ENCODE measurements around the gene NAA16. TPM values are rescaled to one million over a fixed set of nuclear protein-coding genes. Genes with fewer than 3 reads are reported as not detected.
"Not testable (repeated sequence)": the region's sequence is repeated elsewhere in the genome, so short reads cannot be mapped to it uniquely, and the experiment has no call there.

NAA16 gene
- 6.5 and 7.6 TPM in 2 replicates for total RNA-seq (2014; rRNA removed)
- 1.3 TPM for polyA plus RNA-seq (2012)

DNA sequence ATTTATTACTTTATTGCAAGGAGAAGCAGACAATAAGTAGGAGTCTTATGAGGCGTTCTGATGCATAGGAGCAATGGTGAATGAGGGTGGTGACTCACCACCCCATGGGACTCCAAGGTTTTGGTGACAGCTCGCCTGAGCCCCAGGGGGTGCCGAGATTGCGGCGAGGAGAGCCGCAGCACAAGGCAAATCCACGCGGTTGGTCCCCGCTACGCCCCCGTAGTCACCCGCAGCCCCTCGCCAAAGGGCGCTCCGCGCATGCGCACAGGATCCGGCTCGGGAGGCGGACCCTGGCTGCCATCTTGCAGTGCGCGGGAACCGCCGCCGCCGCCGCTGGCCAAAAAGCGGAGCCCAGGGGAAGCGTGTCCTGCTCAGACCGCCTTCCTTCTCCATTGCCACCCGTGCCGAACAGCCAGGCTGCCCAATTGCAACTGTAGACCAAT, at the start of gene NAA16:
Gene NAA16, plus strand, starts transcription at position 305 of the 443 bp plus-strand sequence. CDS start 262 bp downstream, outside the sequence.
- peak; percentile 87 for DNase-seq (ENCODE audit: low read depth)

DNA sequence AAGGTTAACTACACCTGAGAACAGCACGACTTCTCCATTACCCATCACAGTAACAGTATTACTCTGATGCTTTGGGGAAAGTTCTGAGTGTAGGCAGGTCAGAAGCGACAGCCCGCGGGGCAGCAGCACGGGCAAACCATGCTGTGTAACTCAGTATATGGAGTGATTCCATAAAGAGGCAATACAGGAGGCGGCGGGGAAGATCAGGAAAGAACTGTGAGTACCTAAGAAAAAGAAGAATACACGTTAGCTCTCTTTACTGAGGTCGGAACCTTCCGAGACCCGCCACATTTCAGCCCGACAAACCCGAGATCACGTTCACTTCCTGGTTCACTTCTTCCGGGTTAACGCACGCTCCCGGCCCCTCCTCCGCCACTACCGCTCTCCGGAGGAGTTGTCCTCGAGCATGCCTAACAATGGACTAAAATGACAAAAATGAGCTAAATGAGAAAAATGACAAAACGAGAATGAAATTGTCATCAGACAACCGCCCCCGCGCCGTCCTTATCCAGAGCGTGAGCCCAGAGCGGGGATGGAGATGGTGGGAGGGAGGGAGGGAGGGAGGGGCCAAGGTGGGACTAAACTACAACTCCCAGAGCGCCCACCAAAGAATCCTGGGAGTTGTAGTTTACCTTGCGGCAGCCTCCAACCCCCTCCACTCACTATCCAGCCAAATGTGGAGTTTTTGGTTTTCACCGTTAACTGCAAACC, 47.7 kb upstream of the NAA16 start, which contains the start of gene MTRF1:
Gene MTRF1, minus strand, starts transcription at position 316 of the 711 bp plus-strand sequence. CDS start 2,669 bp downstream, outside the sequence.
- peak; percentile 76 for DNase-seq (ENCODE audit: low read depth)

DNA sequence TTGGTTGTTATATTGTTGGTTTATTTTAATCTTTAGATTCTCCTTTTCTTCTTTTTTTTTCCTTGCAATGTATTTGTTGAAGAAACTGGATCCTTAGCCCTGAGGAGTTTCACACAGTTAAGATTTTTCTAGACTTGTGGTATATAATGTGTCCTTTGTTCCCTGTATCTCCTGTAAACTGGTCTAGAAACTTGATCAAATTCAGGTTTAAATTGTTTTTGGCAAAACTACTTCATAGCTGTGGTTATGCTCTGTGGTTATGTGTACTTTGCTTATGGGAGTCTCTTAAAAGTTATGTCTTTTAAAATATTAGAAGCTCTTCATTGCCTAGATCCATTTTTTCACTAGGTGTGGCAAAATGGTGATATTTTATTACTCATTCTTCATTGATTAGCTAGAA, 44.0 kb upstream of the NAA16 start:
- peak; percentile 68 for DNase-seq (ENCODE audit: low read depth)

DNA sequence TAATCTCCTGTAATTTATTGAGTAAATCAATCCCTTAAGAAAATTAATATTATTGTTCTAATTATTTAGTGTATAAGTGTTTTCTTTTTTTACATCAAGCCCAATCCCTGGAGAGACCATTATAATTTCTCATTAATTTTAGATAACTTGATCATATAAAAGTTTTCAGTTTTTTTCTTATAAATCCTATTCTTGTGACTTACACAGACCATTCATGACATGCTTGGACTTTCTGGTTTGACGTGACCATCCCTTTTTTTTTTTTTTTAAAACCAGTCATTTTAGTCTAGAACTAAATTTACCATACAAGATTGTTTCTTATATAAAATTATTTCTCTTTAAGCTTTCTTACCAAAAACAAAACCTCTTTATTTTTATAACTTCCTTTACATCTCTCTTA, 42.3 kb upstream of the NAA16 start:
- DNase-seq (ENCODE audit: low read depth): peak; percentile 69

DNA sequence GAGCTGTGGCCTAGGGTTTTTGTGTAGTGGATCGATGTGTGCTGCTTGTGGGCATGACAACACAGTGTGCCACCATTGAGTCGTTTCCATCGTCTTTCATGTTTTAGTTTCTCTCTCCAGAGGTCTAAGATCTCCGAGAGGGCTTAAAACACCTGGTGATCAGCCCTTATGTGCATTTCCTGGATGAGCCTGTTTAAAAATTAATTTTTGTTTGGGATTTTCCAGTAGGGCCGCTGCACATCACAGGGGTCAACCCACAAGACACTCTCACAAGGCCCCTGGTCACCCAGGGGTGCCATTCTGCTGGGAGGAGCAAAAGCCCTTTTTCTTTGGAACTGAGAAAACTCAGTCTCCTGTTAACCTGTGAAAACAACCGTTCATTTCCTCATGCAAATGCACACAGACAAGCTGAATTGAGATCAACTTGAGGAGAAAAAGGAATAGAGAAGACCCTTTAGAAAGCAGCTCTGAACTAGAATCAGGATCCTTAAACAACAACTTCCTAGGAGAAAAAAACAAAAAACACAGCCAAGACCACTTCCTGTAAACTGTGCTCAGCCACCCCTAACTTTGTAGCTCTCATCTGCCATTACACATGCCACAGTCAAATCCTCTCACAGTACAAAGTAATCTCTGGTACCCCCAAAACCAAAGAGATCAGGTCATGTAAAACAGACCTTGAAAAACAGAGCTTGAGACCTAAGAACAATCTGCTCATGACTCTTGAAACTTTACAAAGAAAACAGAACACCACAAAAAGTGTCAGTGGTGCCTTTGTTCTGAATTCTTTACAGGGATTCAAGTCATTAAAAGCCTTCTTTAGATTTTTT, 39.4 kb upstream of the NAA16 start:
- no peak for DNase-seq (ENCODE audit: low read depth)

DNA sequence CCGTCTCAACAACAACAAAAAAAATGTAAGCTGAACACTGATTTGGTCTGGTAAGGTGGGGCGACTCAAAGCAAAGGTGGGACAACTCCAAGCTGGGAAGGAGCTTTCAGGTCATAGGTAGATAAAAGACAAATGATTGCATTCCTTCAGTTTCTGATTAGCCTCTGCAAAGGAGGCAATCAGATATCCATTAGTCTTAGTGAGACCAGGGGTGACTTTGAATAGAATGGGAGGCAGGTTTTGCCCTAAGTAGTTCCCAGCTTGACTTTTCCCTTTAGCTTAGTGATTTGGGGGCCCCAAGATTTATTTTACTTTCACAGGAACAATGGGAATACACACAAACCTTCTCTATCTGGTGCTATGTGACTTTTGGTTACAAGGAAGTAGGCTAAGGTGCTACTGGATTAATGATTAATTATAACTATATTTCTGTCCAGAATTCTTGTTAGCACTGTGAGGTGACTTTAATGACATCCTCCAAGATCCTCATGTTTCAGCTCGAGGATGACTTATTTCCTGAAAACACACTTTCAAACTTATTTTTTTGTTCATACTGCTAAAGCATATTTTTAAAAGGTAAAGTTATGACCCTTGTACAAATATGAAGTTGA, 37.1 kb upstream of the NAA16 start:
- DNase-seq (ENCODE audit: low read depth): no peak

DNA sequence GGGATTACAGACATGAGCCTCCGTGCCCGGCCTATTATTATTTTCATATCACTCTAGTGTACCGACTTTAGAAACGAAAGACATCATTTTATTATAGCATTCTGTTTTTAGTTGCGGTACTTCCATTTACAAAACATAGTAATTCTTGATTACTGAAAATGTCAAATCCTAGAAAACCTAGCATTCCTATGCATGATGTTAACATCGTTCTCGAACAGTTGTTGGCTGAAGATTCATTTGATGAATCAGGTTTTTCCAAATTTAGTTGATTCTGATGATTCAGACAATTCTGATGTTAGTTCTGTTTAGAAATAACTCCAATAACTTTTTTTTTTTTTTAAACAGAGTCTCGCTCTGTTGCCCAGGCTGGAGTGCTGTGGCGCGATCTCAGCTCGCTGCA, 36.2 kb upstream of the NAA16 start:
- DNase-seq (ENCODE audit: low read depth): peak; percentile 11

DNA sequence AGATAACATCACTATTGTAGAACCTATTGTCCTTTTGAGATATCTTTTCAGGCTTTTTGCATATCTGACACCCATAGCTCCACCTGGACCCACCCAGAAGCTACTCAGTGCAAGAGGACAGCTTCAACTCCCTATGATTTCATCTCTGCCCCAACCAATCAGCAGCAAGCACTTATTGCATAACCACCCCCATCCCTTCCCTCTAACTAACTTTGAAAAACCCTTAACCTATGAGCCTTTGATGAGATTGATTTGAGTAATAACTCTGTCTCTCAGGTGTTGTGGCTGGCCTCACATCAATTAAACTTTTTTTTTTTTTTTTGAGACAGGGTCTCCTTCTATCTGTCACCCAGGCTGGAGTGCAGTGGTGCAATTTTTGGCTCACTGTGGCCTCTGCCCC, 34.2 kb upstream of the NAA16 start:
- DNase-seq (ENCODE audit: low read depth): no peak

DNA sequence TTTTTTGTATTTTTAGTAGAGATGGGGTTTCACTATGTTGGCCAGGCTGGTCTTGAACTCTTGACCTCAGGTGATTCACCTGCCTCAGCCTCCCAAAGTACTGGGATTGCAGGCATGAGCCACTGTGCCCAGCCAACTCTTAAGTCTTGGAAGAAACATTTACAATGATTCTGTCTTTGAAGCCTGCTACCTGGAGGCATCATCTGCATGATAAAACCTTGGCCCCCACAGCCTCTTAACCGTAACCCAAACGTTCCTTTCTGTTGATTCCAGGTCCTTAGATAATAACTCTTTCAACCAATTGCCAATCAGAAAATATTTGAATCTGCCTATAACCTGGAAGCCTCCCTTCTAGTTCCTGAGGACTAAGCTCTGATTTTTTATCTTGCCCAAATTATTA, 31.9 kb upstream of the NAA16 start:
- not testable (repeated sequence) for DNase-seq (ENCODE audit: low read depth)

DNA sequence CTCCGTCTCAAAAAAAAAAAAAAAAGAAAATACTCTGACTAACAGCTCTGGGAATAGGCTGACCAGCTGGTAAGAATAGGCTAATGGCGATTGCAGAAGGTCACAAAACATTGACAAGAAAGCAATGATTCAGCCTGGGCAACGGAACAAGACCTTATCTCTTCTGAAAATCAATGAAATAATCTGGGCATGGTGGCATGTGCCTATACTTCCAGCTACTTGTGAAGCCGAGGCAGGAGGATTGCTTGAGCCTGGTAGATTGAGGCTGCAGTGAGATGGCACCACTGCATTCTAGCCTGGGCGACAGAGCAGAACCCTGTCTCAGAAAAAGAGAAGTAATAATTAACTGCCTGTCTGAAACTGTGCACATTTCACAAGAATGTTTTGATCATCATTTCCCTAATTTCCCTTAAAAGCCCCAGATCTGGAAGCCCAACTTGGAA, 28.9 kb upstream of the NAA16 start:
- no peak for DNase-seq (ENCODE audit: low read depth)

DNA sequence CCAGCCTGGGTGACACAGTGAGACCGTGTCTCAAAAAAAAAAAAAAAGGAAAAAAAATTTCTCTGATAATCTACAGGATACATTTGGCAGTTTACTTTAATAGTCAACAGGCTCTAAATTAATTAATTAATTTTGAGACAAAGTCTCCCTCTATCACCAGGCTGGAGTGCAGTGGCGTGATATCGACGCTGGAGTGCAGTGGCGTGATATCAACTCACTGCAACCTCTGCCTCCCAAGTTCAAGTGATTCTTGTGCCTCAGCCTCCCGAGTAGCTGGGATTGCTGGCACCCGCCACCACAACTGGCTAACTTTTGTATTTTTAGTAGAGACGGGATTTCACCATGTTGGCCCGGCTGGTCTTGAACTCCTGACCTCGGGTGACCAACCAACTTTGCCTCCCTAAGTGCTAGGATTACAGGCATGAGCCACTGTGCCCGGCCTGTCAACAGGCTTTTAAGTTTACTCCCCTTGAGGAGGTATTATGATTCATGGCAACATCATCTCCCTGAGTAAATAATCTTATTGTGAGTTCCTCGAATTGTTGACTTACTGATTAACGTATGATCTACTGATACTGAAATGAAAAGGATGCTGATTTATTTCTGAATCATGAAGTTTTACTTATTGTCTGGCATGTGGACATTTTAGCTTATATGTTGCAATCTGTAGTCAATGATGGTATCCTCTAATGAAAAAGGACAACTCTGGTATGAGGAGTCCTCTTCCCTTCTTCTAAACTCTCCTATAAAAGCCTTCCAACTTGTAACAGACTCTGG, 26.4 kb upstream of the NAA16 start:
- DNase-seq (ENCODE audit: low read depth): peak; percentile 91

DNA sequence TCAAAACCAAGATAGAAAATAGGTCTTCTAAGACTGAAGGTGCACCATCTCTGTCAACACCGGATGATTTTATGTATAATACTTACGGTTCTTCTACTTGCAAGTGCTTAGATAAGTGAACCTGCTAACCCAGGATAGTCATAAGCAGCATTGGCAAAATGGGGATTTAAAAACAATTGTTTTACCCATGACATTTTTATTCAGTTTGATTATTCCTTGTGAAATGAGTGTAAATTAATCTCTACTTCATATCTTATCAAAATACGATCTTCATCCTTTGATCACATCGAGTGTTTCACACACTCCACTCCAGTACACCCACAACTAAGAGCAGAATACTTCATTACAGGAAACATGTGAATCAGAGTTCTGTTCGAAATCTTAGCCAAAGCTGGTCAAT, 24.7 kb upstream of the NAA16 start:
- no peak for DNase-seq (ENCODE audit: low read depth)

DNA sequence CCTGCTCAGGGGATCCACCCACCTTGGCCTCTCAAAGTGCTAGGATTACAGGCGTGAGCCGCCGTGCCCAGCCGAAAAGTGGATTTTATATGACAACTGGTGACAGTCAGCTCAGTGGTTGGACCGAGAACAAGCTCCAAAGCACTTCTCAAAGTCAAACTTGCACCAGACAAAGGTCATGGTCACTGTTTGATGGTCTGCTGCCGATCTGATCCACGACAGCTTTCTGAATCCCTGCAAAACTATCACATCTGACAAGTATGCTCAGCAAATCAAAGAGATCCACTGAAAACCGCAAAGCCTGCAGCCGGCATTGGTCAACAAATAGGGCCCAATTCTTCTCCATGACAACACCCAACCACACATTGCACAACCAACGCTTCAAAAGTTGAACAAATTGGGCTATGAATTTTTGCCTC, 21.6 kb upstream of the NAA16 start:
- no peak for DNase-seq (ENCODE audit: low read depth)

DNA sequence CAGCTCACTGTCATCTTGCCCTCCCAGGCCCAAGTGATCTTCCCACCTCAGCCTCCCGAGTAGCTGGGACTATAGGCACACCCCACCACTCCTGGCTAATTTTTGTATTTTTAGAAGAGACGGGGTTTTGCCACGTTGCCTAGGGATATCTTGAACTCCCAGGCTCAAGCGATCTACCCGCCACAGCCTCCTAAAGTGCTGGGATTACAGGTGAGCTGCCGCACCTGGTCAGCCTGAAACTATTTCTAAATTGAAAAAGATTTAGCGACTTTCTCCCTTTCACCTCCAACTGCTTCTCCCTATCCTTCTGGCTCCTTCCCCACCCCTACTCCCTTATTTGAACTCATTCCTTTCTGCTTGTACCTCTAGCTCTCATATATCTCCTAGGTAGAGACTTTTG, 19.8 kb upstream of the NAA16 start:
- DNase-seq (ENCODE audit: low read depth): no peak

DNA sequence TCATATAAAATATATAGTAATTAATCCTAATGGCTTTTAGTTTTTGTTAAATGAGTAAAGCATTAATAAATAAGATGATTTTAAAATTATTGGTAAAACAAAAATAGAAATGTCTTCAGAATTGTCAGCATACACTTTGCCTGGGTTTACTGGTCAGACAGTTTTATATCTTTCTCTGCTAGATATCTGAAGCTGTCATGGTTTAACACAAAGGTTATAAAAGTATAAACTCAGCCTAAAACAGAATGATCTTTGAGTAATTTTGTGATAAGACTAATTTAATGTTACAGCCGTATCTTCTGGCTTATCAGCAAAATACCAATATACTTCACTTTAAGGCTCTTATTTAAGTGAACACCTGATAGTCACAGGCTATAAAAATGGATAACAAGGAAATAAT, 17.8 kb upstream of the NAA16 start:
- no peak for DNase-seq (ENCODE audit: low read depth)

DNA sequence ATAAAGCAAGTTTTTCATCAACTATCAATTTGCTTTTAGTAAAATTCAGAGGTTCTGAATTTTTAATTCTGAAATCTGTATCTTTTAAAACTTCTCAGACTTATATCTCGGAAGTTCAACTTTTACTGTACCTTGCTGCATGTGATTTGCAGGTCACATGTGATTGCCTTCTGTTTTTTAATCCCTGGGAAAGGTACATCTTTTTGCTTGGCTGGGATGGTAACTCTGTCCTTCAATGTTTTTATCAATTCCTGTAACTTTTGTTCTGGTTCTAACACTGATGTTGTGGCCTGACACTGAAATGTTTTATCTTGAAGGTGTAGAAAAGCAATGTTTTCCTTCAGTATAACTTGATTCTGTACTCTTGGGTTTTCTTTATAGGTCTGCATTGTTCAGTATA, 16.2 kb upstream of the NAA16 start:
- DNase-seq (ENCODE audit: low read depth): no peak

DNA sequence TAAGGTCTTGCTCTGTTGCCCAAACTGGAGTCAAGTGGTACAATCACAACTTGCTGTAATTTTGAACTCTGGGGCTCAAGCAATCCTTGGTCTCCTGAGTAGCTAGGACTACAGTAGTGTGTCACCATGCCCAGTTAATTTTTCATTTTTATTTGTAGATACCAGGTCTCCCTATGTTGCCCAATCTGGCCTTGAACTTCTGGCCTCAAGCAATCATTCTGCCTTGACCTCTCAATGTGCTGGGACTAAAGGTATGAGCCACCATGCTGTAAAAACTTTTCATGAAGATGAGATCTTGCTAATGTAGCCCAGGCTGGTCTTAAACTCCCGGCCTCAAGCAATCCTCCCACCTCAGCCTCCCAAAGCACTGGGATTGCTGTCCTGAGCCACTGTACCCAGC, 15.1 kb upstream of the NAA16 start:
- no peak for DNase-seq (ENCODE audit: low read depth)

DNA sequence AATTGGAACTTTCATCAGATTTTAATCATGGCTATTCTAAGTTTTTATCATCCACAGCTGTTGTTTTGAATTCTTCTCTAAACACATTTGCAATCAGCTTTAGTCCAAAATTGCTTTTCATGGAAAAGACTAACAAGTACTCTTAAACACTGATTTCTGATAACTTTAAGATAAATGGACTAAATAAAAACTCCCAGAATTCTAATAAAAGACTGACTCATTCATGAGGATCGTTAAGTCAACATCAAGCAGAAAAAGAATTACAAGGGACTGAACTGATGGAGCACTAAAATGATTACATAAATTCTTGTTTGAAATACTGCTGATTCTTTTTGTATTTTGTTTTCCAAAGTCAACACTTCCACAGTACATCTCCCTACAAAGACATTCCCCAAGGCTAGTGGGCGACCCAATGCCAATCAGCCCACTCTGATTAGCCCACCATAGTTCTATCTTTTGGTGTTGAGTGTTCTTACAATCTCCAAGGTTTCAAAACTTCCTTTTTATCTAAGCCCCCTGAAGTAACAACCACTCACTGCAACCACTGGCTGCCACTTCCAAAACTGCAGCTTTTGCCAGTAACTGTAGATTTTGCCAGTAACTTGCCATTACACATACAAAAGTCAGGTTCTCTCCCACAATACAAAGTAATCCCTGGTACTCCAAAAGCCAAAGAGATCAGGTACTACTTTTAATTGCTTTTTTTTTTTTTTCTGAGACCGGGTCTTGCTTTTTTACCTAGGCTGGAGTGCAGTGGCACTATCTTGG, 14.0 kb upstream of the NAA16 start:
- DNase-seq (ENCODE audit: low read depth): no peak

DNA sequence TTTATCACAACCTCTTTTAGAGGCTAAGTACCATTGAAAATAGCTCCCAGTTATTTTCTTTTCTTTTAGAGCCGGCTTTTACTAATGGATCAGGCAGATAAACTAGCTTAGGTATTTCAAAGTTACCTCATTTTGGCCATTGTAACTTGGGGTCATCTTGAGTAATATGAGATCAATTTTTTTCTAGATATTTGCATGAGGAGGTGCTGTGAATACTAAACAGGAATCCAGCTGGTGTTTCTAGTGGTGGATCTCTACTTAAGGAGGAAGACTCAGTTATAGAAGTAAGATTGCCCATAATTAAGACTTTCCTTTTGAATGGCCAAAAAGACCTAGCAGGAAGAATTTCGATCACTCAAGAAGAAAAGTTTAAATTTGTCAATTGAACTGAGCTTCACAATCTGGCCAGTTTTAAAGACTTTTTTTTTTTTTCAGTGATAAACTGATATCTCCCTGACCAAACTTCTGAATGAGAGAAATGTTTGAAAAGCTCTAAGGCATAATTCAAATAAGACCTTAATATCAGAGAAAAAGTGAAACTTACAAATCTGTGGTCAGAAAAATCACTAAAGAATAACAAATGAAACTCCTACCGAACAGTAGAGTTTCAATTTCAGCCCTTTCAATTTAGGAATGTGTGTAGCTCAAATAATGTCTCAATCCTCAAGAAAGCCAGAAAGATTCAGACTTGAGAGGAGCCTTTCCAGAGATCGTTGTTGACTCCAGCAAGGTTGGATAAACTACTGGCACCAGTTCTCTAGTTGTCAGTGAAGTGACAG, 11.6 kb upstream of the NAA16 start:
- DNase-seq (ENCODE audit: low read depth): no peak

DNA sequence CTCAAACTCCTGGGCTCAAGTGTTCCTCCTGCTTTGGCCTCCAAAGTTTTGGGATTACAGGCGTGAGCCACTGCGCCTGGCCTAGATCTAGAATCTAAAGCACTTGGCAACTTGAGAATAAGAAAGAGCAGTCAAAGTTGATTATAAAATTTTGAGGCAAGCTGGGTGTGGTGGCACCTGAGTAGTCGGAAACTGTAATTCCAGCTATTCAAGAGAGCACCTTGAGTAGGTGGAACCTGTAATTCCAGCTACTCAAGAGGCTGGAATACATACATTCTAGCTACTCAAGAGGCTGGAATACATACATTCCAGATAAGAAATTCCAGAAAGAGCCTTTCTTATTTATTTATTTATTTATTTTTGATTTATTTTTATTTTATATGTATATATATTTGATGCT, 8.3 kb upstream of the NAA16 start:
- DNase-seq (ENCODE audit: low read depth): no peak
